ENCODE data around the gene HPS3. TPM values are rescaled to one million over a fixed set of nuclear protein-coding genes. Genes with fewer than 3 reads are reported as not detected.

Gene HPS3
- total and polyA plus RNA-seq, 3 experiments from 2014 or later, result 19.3 to 41.9 (median 19.6) TPM

GRCh38 chr3:149150436-149150835, 21.0 kb downstream of the HPS3 start:
- H3K27me3 Mint-ChIP-seq, result no peaks in the 10 kb centered on the region
- no peaks in the 10 kb centered on the region for H3K27me3 ChIP-seq (ENCODE audit: insufficient read depth, low read length, poor library complexity, severe bottlenecking)
- CTCF ChIA-PET, result no interaction called here
- H3K27ac ChIP-seq (ENCODE audit: low read depth, low read length), result no peak overlapping the region
- peaks cover 21 to 33% (median 23%) of the 10 kb centered on the region in 3 donors for H3K4me1 Mint-ChIP-seq
- POLR2A ChIA-PET, result no interaction called here
- DNase-seq, result no peak
- peak overlapping the region in 1 of 8 donors; percentile 89 for H3K27ac Mint-ChIP-seq
- H3K4me3 Mint-ChIP-seq, result no peak overlapping the region
- H3K4me1 ChIP-seq (ENCODE audit: insufficient read depth, low read length), result peaks cover 22% of the 10 kb centered on the region
- peaks cover 20% of the 10 kb centered on the region for H3K36me3 ChIP-seq (ENCODE audit: insufficient read depth, low read length)
- H3K36me3 Mint-ChIP-seq, result peaks cover 0 to 61% (median 25%) of the 10 kb centered on the region in 3 donors
- no peaks in the 10 kb centered on the region for H3K9me3 Mint-ChIP-seq
- H3K9me3 ChIP-seq (ENCODE audit: low read length), result no peaks in the 10 kb centered on the region
- H3K4me3 ChIP-seq (ENCODE audit: low read length), result no peak overlapping the region

GRCh38 chr3:149151843-149152242, 22.4 kb downstream of the HPS3 start:
- H3K4me1 ChIP-seq (ENCODE audit: insufficient read depth, low read length), result peaks cover 10% of the 10 kb centered on the region
- DNase-seq, result no peak
- POLR2A ChIA-PET, result no interaction called here
- H3K9me3 ChIP-seq (ENCODE audit: low read length), result no peaks in the 10 kb centered on the region
- no peaks in the 10 kb centered on the region for H3K27me3 ChIP-seq (ENCODE audit: insufficient read depth, low read length, poor library complexity, severe bottlenecking)
- no peaks in the 10 kb centered on the region for H3K27me3 Mint-ChIP-seq
- peak overlapping the region; percentile 9 for H3K27ac ChIP-seq (ENCODE audit: low read depth, low read length)
- H3K9me3 Mint-ChIP-seq, result no peaks in the 10 kb centered on the region
- H3K4me3 Mint-ChIP-seq, result no peak overlapping the region
- peaks cover 21 to 33% (median 23%) of the 10 kb centered on the region in 3 donors for H3K4me1 Mint-ChIP-seq
- H3K27ac Mint-ChIP-seq, result peak overlapping the region in 6 of 8 donors; percentile 39 to 86 (median 69)
- peaks cover 0 to 72% (median 28%) of the 10 kb centered on the region in 3 donors for H3K36me3 Mint-ChIP-seq
- no peak overlapping the region for H3K4me3 ChIP-seq (ENCODE audit: low read length)
- peaks cover 26% of the 10 kb centered on the region for H3K36me3 ChIP-seq (ENCODE audit: insufficient read depth, low read length)
- CTCF ChIA-PET, result no interaction called here

GRCh38 chr3:149152420-149152819, 23.0 kb downstream of the HPS3 start:
- Histone ChIP-seq H3K36me3 (ENCODE audit: insufficient read depth, low read length) (peaks cover 29% of the 10 kb centered on the region), H3K4me1 (ENCODE audit: insufficient read depth, low read length) (peaks cover 10% of the 10 kb centered on the region), H3K9me3 (ENCODE audit: low read length) (no peaks in the 10 kb centered on the region), H3K4me3 (ENCODE audit: low read length) (no peak overlapping the region), H3K27ac (ENCODE audit: low read depth, low read length) (peak overlapping the region; percentile 9), H3K27me3 (ENCODE audit: insufficient read depth, low read length, poor library complexity, severe bottlenecking) (no peaks in the 10 kb centered on the region)
- ChIA-PET CTCF (no interaction called here), POLR2A (no interaction called here)
- Mint-ChIP-seq H3K9me3 (no peaks in the 10 kb centered on the region), H3K4me1 (peaks cover 21 to 33% (median 23%) of the 10 kb centered on the region in 3 donors), H3K4me3 (no peak overlapping the region), H3K36me3 (peaks cover 0 to 75% (median 28%) of the 10 kb centered on the region in 3 donors), H3K27me3 (no peaks in the 10 kb centered on the region), H3K27ac (peak overlapping the region in 7 of 8 donors; percentile 39 to 86 (median 71))
- no peak for DNase-seq

GRCh38 chr3:149153402-149153801, 24.0 kb downstream of the HPS3 start:
- Mint-ChIP-seq H3K36me3 (peaks cover 0 to 81% (median 26%) of the 10 kb centered on the region in 3 donors), H3K27ac (peak overlapping the region in 5 of 8 donors; percentile 8 to 78 (median 59)), H3K4me3 (no peak overlapping the region), H3K4me1 (peaks cover 21 to 33% (median 23%) of the 10 kb centered on the region in 3 donors), H3K9me3 (no peaks in the 10 kb centered on the region), H3K27me3 (no peaks in the 10 kb centered on the region)
- H3K27ac ChIP-seq (ENCODE audit: low read depth, low read length), result no peak overlapping the region
- peaks cover 10% of the 10 kb centered on the region for H3K4me1 ChIP-seq (ENCODE audit: insufficient read depth, low read length)
- H3K4me3 ChIP-seq (ENCODE audit: low read length), result no peak overlapping the region
- POLR2A ChIA-PET, result no interaction called here
- no peak for DNase-seq
- CTCF ChIA-PET, result no interaction called here
- H3K9me3 ChIP-seq (ENCODE audit: low read length), result no peaks in the 10 kb centered on the region
- H3K36me3 ChIP-seq (ENCODE audit: insufficient read depth, low read length), result peaks cover 35% of the 10 kb centered on the region
- no peaks in the 10 kb centered on the region for H3K27me3 ChIP-seq (ENCODE audit: insufficient read depth, low read length, poor library complexity, severe bottlenecking)

GRCh38 chr3:149160754-149161300, 31.4 kb downstream of the HPS3 start:
- Mint-ChIP-seq H3K27me3 (peaks cover 0 to 1% of the 10 kb centered on the region in 2 donors), H3K4me3 (no peak overlapping the region), H3K27ac (peak overlapping the region in 1 of 8 donors; percentile 8), H3K36me3 (peaks cover 4 to 84% (median 36%) of the 10 kb centered on the region in 3 donors), H3K4me1 (peaks cover 0 to 11% (median 3%) of the 10 kb centered on the region in 3 donors), H3K9me3 (no peaks in the 10 kb centered on the region)
- Histone ChIP-seq H3K4me3 (ENCODE audit: low read length) (no peak overlapping the region), H3K27me3 (ENCODE audit: insufficient read depth, low read length, poor library complexity, severe bottlenecking) (no peaks in the 10 kb centered on the region), H3K4me1 (ENCODE audit: insufficient read depth, low read length) (no peaks in the 10 kb centered on the region), H3K27ac (ENCODE audit: low read depth, low read length) (no peak overlapping the region), H3K9me3 (ENCODE audit: low read length) (no peaks in the 10 kb centered on the region), H3K36me3 (ENCODE audit: insufficient read depth, low read length) (peaks cover 17% of the 10 kb centered on the region)
- DNase-seq, result no peak
- POLR2A ChIA-PET, result no interaction called here
- CTCF ChIA-PET, result interaction anchor here (1.5 kb wide), 1 partner anchor 31 kb away, joined by 4 read pairs; no protein-coding TSS in a partner anchor

- Mint-ChIP-seq H3K36me3 (peaks cover 6 to 84% (median 35%) of the 10 kb centered on the region in 3 donors), H3K4me1 (peaks cover 0 to 11% (median 3%) of the 10 kb centered on the region in 3 donors), H3K27ac (no peak overlapping the region), H3K9me3 (no peaks in the 10 kb centered on the region), H3K27me3 (peaks cover 0 to 1% of the 10 kb centered on the region in 2 donors), H3K4me3 (no peak overlapping the region)
- ChIA-PET POLR2A (no interaction called here), CTCF (interaction anchor here (1.4 kb wide), 1 partner anchor 42 kb away, joined by 3 read pairs; no protein-coding TSS in a partner anchor)
- Histone ChIP-seq H3K36me3 (ENCODE audit: insufficient read depth, low read length) (peaks cover 14% of the 10 kb centered on the region), H3K27me3 (ENCODE audit: insufficient read depth, low read length, poor library complexity, severe bottlenecking) (no peaks in the 10 kb centered on the region), H3K9me3 (ENCODE audit: low read length) (no peaks in the 10 kb centered on the region), H3K4me3 (ENCODE audit: low read length) (no peak overlapping the region), H3K4me1 (ENCODE audit: insufficient read depth, low read length) (no peaks in the 10 kb centered on the region), H3K27ac (ENCODE audit: low read depth, low read length) (no peak overlapping the region)
- no peak for DNase-seq
These were observed 32.6 kb downstream of the HPS3 start for GRCh38 chr3:149162007-149162406.

GRCh38 chr3:149163066-149163465, 33.6 kb downstream of the HPS3 start:
- Mint-ChIP-seq H3K4me3 (no peak overlapping the region), H3K27me3 (peaks cover 0 to 1% of the 10 kb centered on the region in 2 donors), H3K27ac (peak overlapping the region in 1 of 8 donors; percentile 56), H3K36me3 (peaks cover 8 to 85% (median 40%) of the 10 kb centered on the region in 3 donors), H3K9me3 (no peaks in the 10 kb centered on the region), H3K4me1 (peaks cover 0 to 11% (median 3%) of the 10 kb centered on the region in 3 donors)
- Histone ChIP-seq H3K36me3 (ENCODE audit: insufficient read depth, low read length) (peaks cover 4% of the 10 kb centered on the region), H3K9me3 (ENCODE audit: low read length) (no peaks in the 10 kb centered on the region), H3K27ac (ENCODE audit: low read depth, low read length) (no peak overlapping the region), H3K4me1 (ENCODE audit: insufficient read depth, low read length) (no peaks in the 10 kb centered on the region), H3K4me3 (ENCODE audit: low read length) (no peak overlapping the region), H3K27me3 (ENCODE audit: insufficient read depth, low read length, poor library complexity, severe bottlenecking) (no peaks in the 10 kb centered on the region)
- ChIA-PET POLR2A (no interaction called here), CTCF (interaction anchor here (1.0 kb wide), 1 partner anchor 43 kb away, joined by 3 read pairs; no protein-coding TSS in a partner anchor)
- DNase-seq, result no peak

GRCh38 chr3:149167898-149168297, 38.5 kb downstream of the HPS3 start:
- Mint-ChIP-seq H3K9me3 (no peaks in the 10 kb centered on the region), H3K4me1 (peaks cover 0 to 8% (median 0%) of the 10 kb centered on the region in 3 donors), H3K27ac (no peak overlapping the region), H3K27me3 (no peaks in the 10 kb centered on the region), H3K4me3 (no peak overlapping the region), H3K36me3 (peaks cover 14 to 87% (median 37%) of the 10 kb centered on the region in 3 donors)
- H3K36me3 ChIP-seq (ENCODE audit: insufficient read depth, low read length), result peaks cover 16% of the 10 kb centered on the region
- H3K27ac ChIP-seq (ENCODE audit: low read depth, low read length), result no peak overlapping the region
- H3K27me3 ChIP-seq (ENCODE audit: insufficient read depth, low read length, poor library complexity, severe bottlenecking), result no peaks in the 10 kb centered on the region
- H3K4me1 ChIP-seq (ENCODE audit: insufficient read depth, low read length), result no peaks in the 10 kb centered on the region
- CTCF ChIA-PET, result no interaction called here
- H3K9me3 ChIP-seq (ENCODE audit: low read length), result no peaks in the 10 kb centered on the region
- POLR2A ChIA-PET, result no interaction called here
- H3K4me3 ChIP-seq (ENCODE audit: low read length), result no peak overlapping the region
- DNase-seq, result no peak

All from CD8-positive, alpha-beta memory T cell (primary cell).